Endodermal cell (in vitro differentiated cells): ENCODE data around the gene KCNIP3. TPM values are rescaled to one million over a fixed set of nuclear protein-coding genes. Genes with fewer than 3 reads are reported as not detected.
"Not testable (repeated sequence)": the region's sequence is repeated elsewhere in the genome, so short reads cannot be mapped to it uniquely, and the experiment has no call there.

ENCODE experiments used
- DNase-seq: peaks from one replicate; pipeline ENCODE4 v3.0.0-alpha.2; 2017
- H3K27ac ChIP-seq: 2 replicates; pipeline ENCODE4 v1.5.1; 2013; ENCODE audit warnings: mild to moderate bottlenecking, low read depth, low read length, moderate library complexity
- H3K27me3 ChIP-seq: 2 replicates; pipeline ENCODE4 v1.6.1; 2013; ENCODE audit warnings: mild to moderate bottlenecking, low read length, moderate library complexity; ENCODE audit not compliant: insufficient read depth, control insufficient read depth, poor library complexity, severe bottlenecking
- H3K36me3 ChIP-seq: 2 replicates; pipeline ENCODE4 v1.7.0; 2013; ENCODE audit warnings: mild to moderate bottlenecking, low read length, moderate library complexity; ENCODE audit not compliant: control insufficient read depth, insufficient read depth
- H3K4me1 ChIP-seq: one replicate; pipeline ENCODE4 v1.7.0; 2013; ENCODE audit warnings: low read length; ENCODE audit not compliant: control insufficient read depth, insufficient read depth
- H3K4me3 ChIP-seq: 2 replicates; pipeline ENCODE4 v1.5.1; 2013; ENCODE audit warnings: mild to moderate bottlenecking, low read length, moderate library complexity
- H3K9ac ChIP-seq: 2 replicates; pipeline ENCODE4 v1.6.1; 2013; ENCODE audit warnings: mild to moderate bottlenecking, low read length, moderate library complexity; ENCODE audit not compliant: poor library complexity, severe bottlenecking; ENCODE audit errors: extremely low read depth
- H3K9me3 ChIP-seq: 2 replicates; pipeline ENCODE4 v1.6.1; 2013; ENCODE audit warnings: mild to moderate bottlenecking, low read length, moderate library complexity; ENCODE audit not compliant: control insufficient read depth
- H3K27ac Mint-ChIP-seq: 2 replicates; pipeline ENCODE4 v1.8.0; 2020; ENCODE audit warnings: mixed read lengths
- H3K27me3 Mint-ChIP-seq: 2 replicates; pipeline ENCODE4 v1.8.0; 2021; ENCODE audit warnings: mild to moderate bottlenecking, mixed read lengths; ENCODE audit not compliant: insufficient read depth
- H3K36me3 Mint-ChIP-seq: 2 replicates; pipeline ENCODE4 v1.8.0; 2020; ENCODE audit warnings: low read depth, mixed read lengths
- H3K4me1 Mint-ChIP-seq: 2 replicates; pipeline ENCODE4 v1.8.0; 2020; ENCODE audit warnings: mixed read lengths
- H3K4me3 Mint-ChIP-seq: 2 replicates; pipeline ENCODE4 v1.8.0; 2020; ENCODE audit warnings: mild to moderate bottlenecking, moderate library complexity, mixed read lengths
- H3K9me3 Mint-ChIP-seq: 2 replicates; pipeline ENCODE4 v1.8.0; 2020; ENCODE audit warnings: mild to moderate bottlenecking, mixed read lengths
- WGBS, 2 experiments: methylation state at CpG; one replicate each; pipeline versions ENCODE4 v1.1.5 to v1.1.7; 2013; ENCODE audit warnings: missing lambda C conversion rate in 2 of 2, mixed read lengths in 1 of 2; ENCODE audit not compliant: insufficient coverage in 1 of 2, insufficient read length in 1 of 2; 5-methylcytosine and 5-hydroxymethylcytosine counted together
- total RNA-seq, 2 donors: library from RNA; stranded (reverse); fragmentation: NEBNext Ultra II Directional in 1 of 2; extraction: Animal tissue kit (Norgen Biotek cat#: 25700) in 1 of 2; gene quantifications; 2 replicates in 1 of 2; 3 replicates in 1 of 2; pipeline ENCODE4 v1.2.1, GENCODE V29; 2021
- TF ChIP-seq, protein P1 (sequence below): fragments of 200-600 bp; sonication (generic); conservative IDR thresholded peaks from 2 replicates; pipeline ENCODE4 v1.5.0; 2021; ENCODE audit warnings: antibody characterized with exemption, mild to moderate bottlenecking

KCNIP3 gene
- total RNA-seq, 2 donors from 2014 or later = 0.26 to 1.3 TPM

DNA sequence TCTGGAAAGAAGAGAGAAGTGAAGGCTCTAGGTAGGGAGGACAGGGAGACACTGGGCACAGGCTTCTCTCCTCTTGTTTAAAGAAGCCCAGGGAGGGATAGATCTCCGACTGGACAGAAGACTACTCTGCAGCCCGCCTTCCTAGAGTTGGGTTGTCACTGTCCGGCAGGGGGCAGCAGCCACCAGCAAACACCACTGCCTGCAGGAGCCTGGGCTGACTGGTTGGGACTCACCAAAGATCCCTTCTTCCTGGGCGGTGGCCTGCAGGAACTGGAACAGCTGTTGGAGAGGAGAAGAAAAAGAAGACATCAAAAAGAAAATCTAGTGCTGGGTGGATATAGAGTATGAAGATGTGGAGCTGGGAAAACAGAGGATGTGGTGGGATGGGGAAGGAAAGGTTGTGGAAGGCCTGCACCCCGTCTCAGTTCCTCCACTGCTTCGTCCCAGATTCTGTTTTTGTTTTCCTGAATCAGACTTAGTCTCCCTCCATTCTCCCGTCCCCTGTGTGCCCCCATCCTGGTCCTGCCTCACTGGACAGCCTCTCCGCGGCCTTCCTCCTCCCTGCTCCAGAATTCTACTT lies 117.0 kb downstream of the KCNIP3 start:
- H3K27me3 ChIP-seq, H3K4me1 Mint-ChIP-seq, H3K4me1 ChIP-seq, H3K4me3 Mint-ChIP-seq, H3K4me3 ChIP-seq, H3K9ac ChIP-seq, H3K27ac Mint-ChIP-seq, H3K9me3 Mint-ChIP-seq, H3K36me3 ChIP-seq, H3K9me3 ChIP-seq, H3K36me3 Mint-ChIP-seq, H3K27ac ChIP-seq: not testable (repeated sequence)
- DNase-seq = peak; percentile 93
- TF ChIP-seq, protein P1, sequence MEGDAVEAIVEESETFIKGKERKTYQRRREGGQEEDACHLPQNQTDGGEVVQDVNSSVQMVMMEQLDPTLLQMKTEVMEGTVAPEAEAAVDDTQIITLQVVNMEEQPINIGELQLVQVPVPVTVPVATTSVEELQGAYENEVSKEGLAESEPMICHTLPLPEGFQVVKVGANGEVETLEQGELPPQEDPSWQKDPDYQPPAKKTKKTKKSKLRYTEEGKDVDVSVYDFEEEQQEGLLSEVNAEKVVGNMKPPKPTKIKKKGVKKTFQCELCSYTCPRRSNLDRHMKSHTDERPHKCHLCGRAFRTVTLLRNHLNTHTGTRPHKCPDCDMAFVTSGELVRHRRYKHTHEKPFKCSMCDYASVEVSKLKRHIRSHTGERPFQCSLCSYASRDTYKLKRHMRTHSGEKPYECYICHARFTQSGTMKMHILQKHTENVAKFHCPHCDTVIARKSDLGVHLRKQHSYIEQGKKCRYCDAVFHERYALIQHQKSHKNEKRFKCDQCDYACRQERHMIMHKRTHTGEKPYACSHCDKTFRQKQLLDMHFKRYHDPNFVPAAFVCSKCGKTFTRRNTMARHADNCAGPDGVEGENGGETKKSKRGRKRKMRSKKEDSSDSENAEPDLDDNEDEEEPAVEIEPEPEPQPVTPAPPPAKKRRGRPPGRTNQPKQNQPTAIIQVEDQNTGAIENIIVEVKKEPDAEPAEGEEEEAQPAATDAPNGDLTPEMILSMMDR = peak; percentile 91
- peaks cover 25% of the 10 kb centered on the region for H3K27me3 Mint-ChIP-seq
- 28 to 61% methylated on average over 2 to 6 of the region's 9 CpGs for WGBS, 2 experiments

DNA sequence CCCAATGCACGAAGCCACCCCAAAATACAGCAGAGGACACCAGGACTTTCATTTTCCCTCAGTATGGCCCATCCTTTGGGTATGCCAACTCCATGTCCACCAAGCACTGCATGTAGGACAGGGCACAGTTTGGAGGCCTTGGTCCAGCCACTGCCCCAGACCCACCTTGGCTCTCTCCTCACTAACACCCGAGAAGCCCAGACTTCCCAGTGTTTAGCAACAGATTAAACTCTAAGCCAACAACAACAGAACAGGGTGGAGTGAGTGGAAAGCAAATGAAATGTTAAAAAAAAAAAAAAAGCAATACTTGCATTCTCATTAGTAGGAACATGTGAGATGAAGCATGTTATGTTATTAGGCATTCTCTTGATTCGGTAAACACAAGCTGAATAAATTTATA lies 118.0 kb downstream of the KCNIP3 start:
- H3K36me3 Mint-ChIP-seq, H3K4me3 ChIP-seq, DNase-seq, H3K27me3 ChIP-seq, H3K9me3 Mint-ChIP-seq, H3K4me1 ChIP-seq, H3K27ac ChIP-seq, H3K9ac ChIP-seq, H3K36me3 ChIP-seq, H3K27ac Mint-ChIP-seq, H3K4me3 Mint-ChIP-seq, H3K9me3 ChIP-seq, H3K4me1 Mint-ChIP-seq: not testable (repeated sequence)
- WGBS, 2 experiments = 86 to 100% methylated on average over 1 to 2 of the region's 3 CpGs
- peaks cover 28% of the 10 kb centered on the region for H3K27me3 Mint-ChIP-seq

- H3K27me3 ChIP-seq, H3K36me3 Mint-ChIP-seq, H3K4me3 ChIP-seq, DNase-seq, H3K27ac Mint-ChIP-seq, H3K9ac ChIP-seq, H3K36me3 ChIP-seq, H3K4me3 Mint-ChIP-seq, H3K4me1 ChIP-seq, H3K4me1 Mint-ChIP-seq, H3K9me3 ChIP-seq, H3K9me3 Mint-ChIP-seq, H3K27ac ChIP-seq: not testable (repeated sequence)
- peaks cover 28% of the 10 kb centered on the region for H3K27me3 Mint-ChIP-seq
- 89 to 100% methylated on average over 3 to 16 of the region's 16 CpGs for WGBS, 2 experiments
These were observed 118.4 kb downstream of the KCNIP3 start for GRCh38 chr2:95415561-95415960.

GRCh38 chr2:95427196-95427867 lies 130.2 kb downstream of the KCNIP3 start:
- not testable (repeated sequence) for H3K27ac Mint-ChIP-seq, H3K9me3 Mint-ChIP-seq, H3K4me3 Mint-ChIP-seq, H3K36me3 ChIP-seq, H3K9me3 ChIP-seq, H3K36me3 Mint-ChIP-seq, H3K27me3 ChIP-seq, H3K9ac ChIP-seq, DNase-seq, H3K27ac ChIP-seq, H3K4me3 ChIP-seq, H3K4me1 Mint-ChIP-seq, H3K4me1 ChIP-seq
- WGBS, 2 experiments = 80% methylated on average over 1 of the region's 30 CpGs; no CpG with 5 or more reads in 1 of the 2 experiments
- peaks cover 21% of the 10 kb centered on the region for H3K27me3 Mint-ChIP-seq

GRCh38 chr2:95429748-95430467 lies 132.8 kb downstream of the KCNIP3 start:
- not testable (repeated sequence) for H3K36me3 Mint-ChIP-seq, H3K9ac ChIP-seq, H3K9me3 Mint-ChIP-seq, H3K27ac ChIP-seq, H3K27ac Mint-ChIP-seq, H3K4me3 ChIP-seq, H3K4me1 Mint-ChIP-seq, H3K4me1 ChIP-seq, H3K27me3 ChIP-seq, H3K9me3 ChIP-seq, H3K36me3 ChIP-seq, H3K4me3 Mint-ChIP-seq, DNase-seq
- WGBS, 2 experiments = no CpG with 5 or more reads among the region's 8 CpGs
- H3K27me3 Mint-ChIP-seq = peaks cover 16% of the 10 kb centered on the region

- not testable (repeated sequence) for H3K4me1 Mint-ChIP-seq, H3K9me3 Mint-ChIP-seq, H3K36me3 ChIP-seq, H3K27ac Mint-ChIP-seq, H3K36me3 Mint-ChIP-seq, H3K9ac ChIP-seq, H3K4me3 ChIP-seq, H3K27me3 Mint-ChIP-seq, H3K27ac ChIP-seq, DNase-seq, H3K27me3 ChIP-seq, H3K9me3 ChIP-seq, H3K4me3 Mint-ChIP-seq, H3K4me1 ChIP-seq
- WGBS, 2 experiments = 43% methylated on average over 1 of the region's 4 CpGs; no CpG with 5 or more reads in 1 of the 2 experiments
These were observed 136.2 kb downstream of the KCNIP3 start for GRCh38 chr2:95433373-95433772.
